Endodermal cell (in vitro differentiated cells): ENCODE measurements around the gene JMJD7. TPM values are rescaled to one million over a fixed set of nuclear protein-coding genes. Genes with fewer than 3 reads are reported as not detected.

Source experiments
- DNase-seq: peaks from one replicate; pipeline ENCODE4 v3.0.0-alpha.2; 2017
- H3K27ac ChIP-seq: 2 replicates; pipeline ENCODE4 v1.5.1; 2013; ENCODE audit warnings: mild to moderate bottlenecking, low read depth, low read length, moderate library complexity
- H3K27me3 ChIP-seq: 2 replicates; pipeline ENCODE4 v1.6.1; 2013; ENCODE audit warnings: mild to moderate bottlenecking, low read length, moderate library complexity; ENCODE audit not compliant: insufficient read depth, control insufficient read depth, poor library complexity, severe bottlenecking
- H3K36me3 ChIP-seq: 2 replicates; pipeline ENCODE4 v1.7.0; 2013; ENCODE audit warnings: mild to moderate bottlenecking, low read length, moderate library complexity; ENCODE audit not compliant: control insufficient read depth, insufficient read depth
- H3K4me1 ChIP-seq: one replicate; pipeline ENCODE4 v1.7.0; 2013; ENCODE audit warnings: low read length; ENCODE audit not compliant: control insufficient read depth, insufficient read depth
- H3K4me3 ChIP-seq: 2 replicates; pipeline ENCODE4 v1.5.1; 2013; ENCODE audit warnings: mild to moderate bottlenecking, low read length, moderate library complexity
- H3K9ac ChIP-seq: 2 replicates; pipeline ENCODE4 v1.6.1; 2013; ENCODE audit warnings: mild to moderate bottlenecking, low read length, moderate library complexity; ENCODE audit not compliant: poor library complexity, severe bottlenecking; ENCODE audit errors: extremely low read depth
- H3K9me3 ChIP-seq: 2 replicates; pipeline ENCODE4 v1.6.1; 2013; ENCODE audit warnings: mild to moderate bottlenecking, low read length, moderate library complexity; ENCODE audit not compliant: control insufficient read depth
- H3K27ac Mint-ChIP-seq: 2 replicates; pipeline ENCODE4 v1.8.0; 2020; ENCODE audit warnings: mixed read lengths
- H3K27me3 Mint-ChIP-seq: 2 replicates; pipeline ENCODE4 v1.8.0; 2021; ENCODE audit warnings: mild to moderate bottlenecking, mixed read lengths; ENCODE audit not compliant: insufficient read depth
- H3K36me3 Mint-ChIP-seq: 2 replicates; pipeline ENCODE4 v1.8.0; 2020; ENCODE audit warnings: low read depth, mixed read lengths
- H3K4me1 Mint-ChIP-seq: 2 replicates; pipeline ENCODE4 v1.8.0; 2020; ENCODE audit warnings: mixed read lengths
- H3K4me3 Mint-ChIP-seq: 2 replicates; pipeline ENCODE4 v1.8.0; 2020; ENCODE audit warnings: mild to moderate bottlenecking, moderate library complexity, mixed read lengths
- H3K9me3 Mint-ChIP-seq: 2 replicates; pipeline ENCODE4 v1.8.0; 2020; ENCODE audit warnings: mild to moderate bottlenecking, mixed read lengths
- CTCF ChIP-seq: fragments of 200-600 bp; sonication (generic); conservative IDR thresholded peaks from 2 replicates; pipeline ENCODE4 v1.5.0; 2021; ENCODE audit warnings: antibody characterized with exemption, mild to moderate bottlenecking
- WGBS, 2 experiments: methylation state at CpG; one replicate each; pipeline versions ENCODE4 v1.1.5 to v1.1.7; 2013; ENCODE audit warnings: missing lambda C conversion rate in 2 of 2, mixed read lengths in 1 of 2; ENCODE audit not compliant: insufficient coverage in 1 of 2, insufficient read length in 1 of 2; 5-methylcytosine and 5-hydroxymethylcytosine counted together
- total RNA-seq, 2 donors: library from RNA; stranded (reverse); fragmentation: NEBNext Ultra II Directional in 1 of 2; extraction: Animal tissue kit (Norgen Biotek cat#: 25700) in 1 of 2; gene quantifications; 2 replicates in 1 of 2; 3 replicates in 1 of 2; pipeline ENCODE4 v1.2.1, GENCODE V29; 2021

JMJD7 gene
- total RNA-seq, 2 donors from 2014 or later, result 18.4 to 22.1 TPM

DNA sequence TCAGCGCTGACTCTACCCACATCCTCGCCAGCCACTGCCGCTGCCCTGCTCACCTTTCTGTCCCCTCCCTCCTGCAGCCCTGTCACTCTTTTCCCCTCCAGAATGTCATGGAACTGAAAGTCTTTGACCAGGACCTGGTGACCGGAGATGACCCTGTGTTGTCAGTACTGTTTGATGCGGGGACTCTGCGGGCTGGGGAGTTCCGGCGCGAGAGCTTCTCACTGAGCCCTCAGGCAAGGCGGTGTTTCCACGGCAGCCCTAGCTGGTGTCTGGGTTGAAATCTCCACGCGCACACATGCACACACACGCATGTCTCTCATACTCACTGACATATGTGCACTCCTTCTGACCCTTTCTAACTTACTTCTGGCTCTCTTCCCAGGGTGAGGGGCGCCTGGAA lies 12.8 kb downstream of the JMJD7 start:
- peak overlapping the region; percentile 44 for H3K27ac Mint-ChIP-seq
- Histone ChIP-seq H3K27me3 (no peaks in the 10 kb centered on the region), H3K4me1 (no peaks in the 10 kb centered on the region), H3K36me3 (no peaks in the 10 kb centered on the region), H3K9me3 (no peaks in the 10 kb centered on the region), H3K27ac (no peak overlapping the region), H3K9ac (no peak overlapping the region), H3K4me3 (no peak overlapping the region)
- peaks cover 12% of the 10 kb centered on the region for H3K36me3 Mint-ChIP-seq
- H3K27me3 Mint-ChIP-seq, result no peaks in the 10 kb centered on the region
- 87 to 93% methylated on average over 10 to 15 of the region's 15 CpGs for WGBS, 2 experiments
- no peak overlapping the region for H3K4me3 Mint-ChIP-seq
- H3K9me3 Mint-ChIP-seq, result no peaks in the 10 kb centered on the region
- DNase-seq, result no peak
- no peaks in the 10 kb centered on the region for H3K4me1 Mint-ChIP-seq
- TF ChIP-seq CTCF, result no peak

- no peaks in the 10 kb centered on the region for H3K9me3 ChIP-seq
- Mint-ChIP-seq H3K9me3 (no peaks in the 10 kb centered on the region), H3K36me3 (peaks cover 14% of the 10 kb centered on the region), H3K27me3 (no peaks in the 10 kb centered on the region), H3K27ac (no peak overlapping the region), H3K4me1 (no peaks in the 10 kb centered on the region), H3K4me3 (no peak overlapping the region)
- H3K27ac ChIP-seq, result no peak overlapping the region
- no peak for DNase-seq
- 94% methylated on average over 6 to 10 of the region's 10 CpGs for WGBS, 2 experiments
- H3K4me1 ChIP-seq, result no peaks in the 10 kb centered on the region
- no peak overlapping the region for H3K9ac ChIP-seq
- H3K27me3 ChIP-seq, result no peaks in the 10 kb centered on the region
- no peaks in the 10 kb centered on the region for H3K36me3 ChIP-seq
- H3K4me3 ChIP-seq, result no peak overlapping the region
- no peak for TF ChIP-seq CTCF
Observed at GRCh38 chr15:41841131-41841530, 13.2 kb downstream of the JMJD7 start.

DNA sequence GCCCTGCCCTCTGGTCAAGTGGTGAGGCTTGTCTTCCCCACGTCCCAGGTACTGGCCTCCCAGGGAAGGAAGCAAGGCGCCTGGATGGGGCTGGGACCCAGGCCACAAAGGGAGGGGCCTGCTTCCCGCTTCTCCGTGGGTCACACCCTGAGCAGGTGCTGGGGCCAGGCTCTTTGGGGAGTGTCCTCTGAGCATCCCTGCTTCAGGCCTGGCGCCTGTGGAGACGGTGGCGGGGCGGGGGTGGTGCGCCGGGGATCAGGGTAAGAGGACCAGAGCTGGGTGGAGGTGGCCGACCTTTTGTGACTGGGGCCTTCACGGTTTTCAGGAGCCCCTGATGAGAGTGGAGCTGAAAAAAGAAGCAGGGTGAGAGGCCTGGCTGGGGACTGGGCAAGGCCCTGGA lies 14.3 kb downstream of the JMJD7 start:
- no peak for TF ChIP-seq CTCF
- DNase-seq, result no peak
- H3K36me3 ChIP-seq, result no peaks in the 10 kb centered on the region
- Mint-ChIP-seq H3K4me1 (no peaks in the 10 kb centered on the region), H3K27me3 (no peaks in the 10 kb centered on the region), H3K4me3 (no peak overlapping the region), H3K36me3 (peaks cover 11% of the 10 kb centered on the region), H3K9me3 (no peaks in the 10 kb centered on the region), H3K27ac (peak overlapping the region; percentile 30)
- no peaks in the 10 kb centered on the region for H3K27me3 ChIP-seq
- no peaks in the 10 kb centered on the region for H3K4me1 ChIP-seq
- 86 to 94% methylated on average over 5 to 12 of the region's 12 CpGs for WGBS, 2 experiments
- H3K4me3 ChIP-seq, result no peak overlapping the region
- H3K9ac ChIP-seq, result no peak overlapping the region
- no peaks in the 10 kb centered on the region for H3K9me3 ChIP-seq
- no peak overlapping the region for H3K27ac ChIP-seq
